ENCODE results near the gene UPK1A.

Gene UPK1A

DNA sequence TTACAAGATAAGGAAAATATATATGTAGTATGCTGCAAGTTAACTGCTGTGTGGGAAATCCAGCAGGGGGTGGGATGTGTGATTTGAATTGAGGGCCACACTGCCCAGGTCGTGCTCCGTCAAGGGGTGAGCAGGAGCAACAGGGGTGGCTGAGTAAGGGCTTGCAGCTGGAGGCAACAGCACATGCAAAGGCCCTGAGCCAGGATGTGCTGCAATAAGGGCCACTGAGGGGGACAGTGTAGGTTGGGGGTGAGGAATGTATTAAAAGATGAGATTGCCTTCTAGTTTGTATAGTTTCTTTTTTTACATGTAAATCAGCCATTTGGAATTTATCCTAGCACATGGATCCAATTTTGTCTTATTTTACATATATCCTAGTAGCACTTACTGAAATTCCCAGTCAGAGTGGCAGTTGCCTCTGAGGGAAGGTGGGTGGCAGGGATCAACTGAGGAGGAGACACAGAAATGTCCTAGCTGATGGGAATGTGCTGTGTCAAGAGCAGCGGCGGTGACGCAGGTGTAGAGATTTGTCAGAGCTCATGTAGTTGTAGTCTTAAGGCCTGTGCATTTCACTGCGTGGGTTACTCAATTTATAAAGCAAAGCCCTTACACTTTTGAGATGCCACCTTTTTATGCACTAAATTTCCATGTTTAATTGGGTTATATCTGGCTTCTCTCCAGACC is 42.8 kb upstream of the UPK1A start:
- DNase-seq (ENCODE audit: low spot score): no peak
- in situ Hi-C loops (cut with MboI; ENCODE audit: low pct_unique_long_range_greater_than_20kb, low sequenced_read_pairs, unreplicated experiment): no loop called here
- TF ChIP-seq, protein P1, sequence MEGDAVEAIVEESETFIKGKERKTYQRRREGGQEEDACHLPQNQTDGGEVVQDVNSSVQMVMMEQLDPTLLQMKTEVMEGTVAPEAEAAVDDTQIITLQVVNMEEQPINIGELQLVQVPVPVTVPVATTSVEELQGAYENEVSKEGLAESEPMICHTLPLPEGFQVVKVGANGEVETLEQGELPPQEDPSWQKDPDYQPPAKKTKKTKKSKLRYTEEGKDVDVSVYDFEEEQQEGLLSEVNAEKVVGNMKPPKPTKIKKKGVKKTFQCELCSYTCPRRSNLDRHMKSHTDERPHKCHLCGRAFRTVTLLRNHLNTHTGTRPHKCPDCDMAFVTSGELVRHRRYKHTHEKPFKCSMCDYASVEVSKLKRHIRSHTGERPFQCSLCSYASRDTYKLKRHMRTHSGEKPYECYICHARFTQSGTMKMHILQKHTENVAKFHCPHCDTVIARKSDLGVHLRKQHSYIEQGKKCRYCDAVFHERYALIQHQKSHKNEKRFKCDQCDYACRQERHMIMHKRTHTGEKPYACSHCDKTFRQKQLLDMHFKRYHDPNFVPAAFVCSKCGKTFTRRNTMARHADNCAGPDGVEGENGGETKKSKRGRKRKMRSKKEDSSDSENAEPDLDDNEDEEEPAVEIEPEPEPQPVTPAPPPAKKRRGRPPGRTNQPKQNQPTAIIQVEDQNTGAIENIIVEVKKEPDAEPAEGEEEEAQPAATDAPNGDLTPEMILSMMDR (IDR thresholded peaks at IDR 0.05; ENCODE audit: extremely low read depth, insufficient read depth, missing control alignments): no peak

DNA sequence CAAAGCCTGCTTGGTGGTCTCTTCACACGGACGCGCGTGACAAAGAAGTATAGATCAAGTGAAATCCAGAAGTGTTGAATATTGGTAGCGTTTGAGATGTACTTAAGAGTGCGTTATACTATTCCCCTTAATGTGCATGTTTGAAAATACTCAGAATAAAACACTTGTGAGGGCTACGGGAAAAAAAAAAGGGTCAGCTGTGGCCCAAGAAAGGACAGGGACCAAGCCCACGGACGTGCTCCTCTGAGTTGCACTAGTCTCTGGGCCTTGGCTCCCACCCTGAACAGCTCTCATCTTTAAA is 38.1 kb upstream of the UPK1A start:
- TF ChIP-seq, protein P1 (IDR thresholded peaks at IDR 0.05; ENCODE audit: extremely low read depth, insufficient read depth, missing control alignments): no peak
- in situ Hi-C loops (cut with MboI; ENCODE audit: low pct_unique_long_range_greater_than_20kb, low sequenced_read_pairs, unreplicated experiment): no loop called here
- no peak for DNase-seq (ENCODE audit: low spot score)

DNA sequence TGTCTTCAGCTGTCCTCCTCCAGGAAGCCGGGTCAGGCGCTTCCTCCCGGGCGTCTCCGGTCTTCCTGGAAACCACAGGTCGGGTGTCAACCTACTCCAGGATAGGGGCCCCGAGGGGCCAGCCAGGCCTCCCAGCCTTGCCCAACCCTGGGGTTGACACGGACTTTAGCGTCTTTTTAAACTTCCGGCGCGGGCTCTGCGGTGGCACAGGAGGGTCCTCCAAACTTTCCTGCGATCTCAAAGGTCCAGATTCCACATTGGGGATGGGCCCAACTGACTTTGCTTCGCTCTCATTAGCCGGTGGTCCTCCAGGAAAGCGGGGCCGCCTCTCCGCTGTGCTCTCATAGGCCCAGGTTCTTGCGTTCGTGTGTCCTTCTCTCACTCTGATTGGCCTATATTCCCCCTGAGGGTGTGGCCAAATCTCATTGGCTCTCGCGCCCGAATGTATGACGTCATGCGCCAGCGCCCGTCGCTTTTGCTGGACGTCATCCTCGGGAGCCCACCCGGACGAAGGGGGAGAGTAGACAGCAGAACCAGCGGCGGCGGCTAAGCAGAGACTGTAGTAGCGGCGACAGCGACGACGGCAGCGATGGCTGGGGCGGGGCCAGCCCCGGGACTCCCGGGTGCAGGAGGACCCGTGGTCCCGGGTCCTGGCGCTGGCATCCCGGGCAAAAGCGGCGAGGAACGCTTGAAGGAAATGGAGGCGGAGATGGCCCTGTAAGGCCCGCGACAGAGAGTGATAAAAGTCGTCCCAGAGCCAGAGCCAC is 37.6 kb upstream of the UPK1A start, which contains the start of gene RBM42:
RBM42 (plus strand) TSS at position 472 of the 767 bp plus-strand sequence; CDS start at position 590, 118 bp downstream.
- TF ChIP-seq, protein P1 (IDR thresholded peaks at IDR 0.05; ENCODE audit: extremely low read depth, insufficient read depth, missing control alignments): no peak
- in situ Hi-C loops (cut with MboI; ENCODE audit: low pct_unique_long_range_greater_than_20kb, low sequenced_read_pairs, unreplicated experiment): no loop called here
- peak; percentile 98 for DNase-seq (ENCODE audit: low spot score)

DNA sequence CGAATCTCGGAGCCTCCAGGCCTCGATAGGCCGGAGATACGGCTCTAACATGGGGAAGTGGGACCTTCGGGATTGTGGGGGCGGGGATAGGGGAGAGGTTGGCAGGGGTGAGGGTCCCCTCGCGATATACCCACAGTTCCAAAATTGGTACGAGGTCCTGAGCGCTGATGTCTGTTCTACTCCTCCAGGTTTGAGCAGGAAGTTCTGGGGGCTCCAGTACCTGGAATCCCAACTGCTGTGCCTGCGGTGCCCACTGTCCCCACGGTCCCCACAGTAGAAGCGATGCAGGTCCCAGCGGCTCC is 37.0 kb upstream of the UPK1A start:
- TF ChIP-seq, protein P1 (IDR thresholded peaks at IDR 0.05; ENCODE audit: extremely low read depth, insufficient read depth, missing control alignments): no peak
- DNase-seq (ENCODE audit: low spot score): no peak
- in situ Hi-C loops (cut with MboI; ENCODE audit: low pct_unique_long_range_greater_than_20kb, low sequenced_read_pairs, unreplicated experiment): no loop called here

DNA sequence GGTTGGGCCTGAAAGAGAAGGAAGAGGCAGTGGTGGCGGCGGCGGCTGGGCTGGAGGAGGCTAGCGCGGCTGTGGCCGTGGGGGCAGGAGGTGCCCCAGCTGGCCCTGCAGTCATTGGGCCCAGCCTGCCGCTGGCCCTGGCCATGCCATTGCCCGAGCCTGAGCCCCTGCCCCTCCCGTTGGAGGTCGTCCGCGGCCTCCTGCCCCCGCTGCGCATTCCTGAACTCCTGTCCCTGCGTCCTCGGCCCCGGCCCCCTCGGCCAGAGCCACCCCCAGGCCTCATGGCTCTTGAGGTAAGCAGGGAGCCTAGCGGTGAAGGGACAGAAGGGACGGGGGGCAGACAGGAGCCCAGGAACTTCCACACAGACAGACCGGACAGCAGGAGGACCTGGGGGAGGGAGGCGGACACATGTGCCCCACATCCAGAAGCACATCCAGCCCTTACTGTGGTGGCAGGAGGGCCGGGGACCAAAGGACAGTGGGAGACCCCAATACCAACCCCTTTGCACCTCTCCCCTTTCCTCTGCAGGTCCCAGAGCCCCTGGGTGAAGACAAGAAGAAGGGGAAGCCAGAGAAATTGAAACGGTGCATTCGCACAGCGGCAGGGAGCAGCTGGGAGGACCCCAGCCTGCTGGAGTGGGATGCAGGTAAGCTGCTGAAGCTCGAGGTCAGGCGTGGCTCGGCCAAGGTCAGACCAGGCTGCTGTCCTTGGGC is 32.4 kb upstream of the UPK1A start:
- in situ Hi-C loops (cut with MboI; ENCODE audit: low pct_unique_long_range_greater_than_20kb, low sequenced_read_pairs, unreplicated experiment): no loop called here
- DNase-seq (ENCODE audit: low spot score): no peak
- TF ChIP-seq, protein P1 (IDR thresholded peaks at IDR 0.05; ENCODE audit: extremely low read depth, insufficient read depth, missing control alignments): no peak

DNA sequence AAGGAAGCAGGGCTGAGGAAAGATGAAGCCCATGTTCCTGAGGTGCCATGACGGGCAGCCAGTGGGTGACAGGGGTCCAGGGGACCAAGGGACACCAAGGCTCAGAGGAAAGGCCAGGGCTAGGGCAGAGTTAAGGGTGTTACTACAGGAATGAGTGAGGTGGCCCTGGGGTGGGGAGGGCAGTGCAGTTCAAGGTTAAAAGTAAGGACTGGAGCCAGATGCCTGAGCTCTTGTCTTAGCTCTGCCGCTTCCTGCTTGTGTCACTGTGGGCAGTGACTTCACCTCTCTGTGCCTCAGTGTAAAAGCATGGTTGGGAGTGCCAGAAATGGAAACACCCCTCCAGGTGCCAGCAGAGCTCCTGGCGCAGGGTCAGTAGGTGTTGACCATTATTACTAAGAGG is 29.7 kb upstream of the UPK1A start:
- in situ Hi-C loops (cut with MboI; ENCODE audit: low pct_unique_long_range_greater_than_20kb, low sequenced_read_pairs, unreplicated experiment): no loop called here
- TF ChIP-seq, protein P1 (IDR thresholded peaks at IDR 0.05; ENCODE audit: extremely low read depth, insufficient read depth, missing control alignments): no peak
- DNase-seq (ENCODE audit: low spot score): no peak

All from GM13977 (cell line).